ENCODE results near the gene BMP10.

Gene BMP10

DNA sequence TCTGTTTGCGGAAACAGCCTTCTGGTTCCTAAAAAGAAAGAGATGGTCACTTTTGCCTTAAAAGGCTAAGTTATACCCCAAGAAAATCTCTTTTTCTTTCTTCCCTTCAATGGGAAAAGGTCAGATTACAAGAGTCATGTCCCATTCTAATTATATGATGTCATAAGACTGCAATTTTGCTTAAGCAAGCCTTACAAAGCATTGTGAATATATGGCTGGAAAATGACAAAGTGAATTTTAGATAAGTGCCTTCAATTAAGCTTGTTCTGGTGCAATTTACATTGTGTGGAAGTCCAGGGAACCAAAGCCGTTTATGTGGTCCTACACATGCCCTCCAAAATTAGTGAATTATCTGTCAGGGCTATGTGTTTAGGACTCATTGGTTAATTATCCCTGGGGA, 7.6 kb upstream of the BMP10 start:
- H2AK5ac ChIP-seq (ENCODE audit: low read length, severe bottlenecking) = no peak overlapping the region

DNA sequence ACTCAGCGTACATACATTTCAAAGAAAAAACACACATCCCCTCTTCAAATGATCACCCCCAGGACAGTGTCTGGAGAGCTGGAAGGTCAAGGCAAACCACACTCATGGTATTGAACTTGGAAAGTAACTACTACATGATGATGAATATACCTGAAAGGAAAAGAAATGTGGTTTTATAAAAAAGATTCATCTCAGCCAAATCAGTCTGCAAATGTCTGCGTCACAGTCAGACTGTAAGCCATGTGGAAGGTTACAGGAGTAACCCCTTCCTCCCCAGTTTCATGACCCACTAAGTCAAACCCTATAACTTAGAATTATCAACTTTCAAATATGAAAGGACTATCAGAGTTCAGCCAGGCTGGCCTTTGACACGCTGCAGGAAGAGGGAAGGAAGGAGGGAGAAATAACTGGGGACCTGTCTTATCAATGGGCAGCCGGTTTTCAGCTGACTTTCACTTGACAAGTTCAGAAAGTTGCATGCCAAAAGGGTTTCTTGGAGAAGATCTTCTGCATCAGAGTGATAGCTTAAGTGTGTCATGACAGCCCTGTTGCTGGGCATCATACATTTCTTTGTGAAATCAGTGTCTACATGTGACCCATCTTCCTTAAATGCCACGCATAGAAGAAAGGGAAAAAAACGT, 7.0 kb upstream of the BMP10 start:
- no peak overlapping the region for H3K9ac ChIP-seq (ENCODE audit: low read length)
- peak overlapping the region in 1 of 2 experiments; percentile 89 for H3K4ac ChIP-seq (ENCODE audit: low read depth in 1 of 2, low read length in 2 of 2)
- no peak overlapping the region for H2AFZ ChIP-seq (ENCODE audit: low read depth, low read length)
- H3K23ac ChIP-seq (ENCODE audit: low read length in 2 of 2) = no peak overlapping the region
- no peak overlapping the region for H3K27ac ChIP-seq (ENCODE audit: low read length, poor library complexity, severe bottlenecking)
- no peak overlapping the region for H3K4me3 ChIP-seq (ENCODE audit: insufficient read depth in 1 of 2, low read depth in 1 of 2, low read length in 2 of 2)
- peaks cover 5 to 20% of the 10 kb centered on the region in 2 experiments for H3K27me3 ChIP-seq (ENCODE audit: control insufficient read depth in 1 of 2, insufficient read depth in 1 of 2, low read length in 2 of 2)
- H3K36me3 ChIP-seq (ENCODE audit: control insufficient read depth in 1 of 2, insufficient read depth in 2 of 2, low read depth in 1 of 2, low read length in 2 of 2) = no peaks in the 10 kb centered on the region
- H3K4me1 ChIP-seq (ENCODE audit: control insufficient read depth, insufficient read depth, low read depth, low read length) = no peaks in the 10 kb centered on the region
- no peak overlapping the region for H2BK15ac ChIP-seq (ENCODE audit: low read depth, poor library complexity, severe bottlenecking)
- no peak overlapping the region for H3K14ac ChIP-seq (ENCODE audit: low read length in 2 of 2)
- H2BK120ac ChIP-seq (ENCODE audit: low read depth, low read length) = no peak overlapping the region
- no peak overlapping the region for H2AK5ac ChIP-seq (ENCODE audit: low read length, severe bottlenecking)
- no peaks in the 10 kb centered on the region for H3K79me1 ChIP-seq (replicated peaks; ENCODE audit: low read length, poor library complexity, severe bottlenecking)
- no peak overlapping the region for H2BK5ac ChIP-seq (ENCODE audit: low read depth, low read length, poor library complexity, severe bottlenecking)
- H3K4me2 ChIP-seq (ENCODE audit: low read length, poor library complexity, severe bottlenecking) = no peak overlapping the region
- peak overlapping the region; percentile 42 to 66 for H2BK12ac ChIP-seq (ENCODE audit: low read length in 2 of 2)
- H4K91ac ChIP-seq (ENCODE audit: low read length) = no peak overlapping the region
- H4K8ac ChIP-seq (ENCODE audit: low read length) = no peak overlapping the region
- 74% methylated on average over 6 of the region's 6 CpGs for WGBS
- H3K9me3 ChIP-seq (ENCODE audit: control insufficient read depth, low read length) = no peaks in the 10 kb centered on the region
- DNase-seq = peak; percentile 34
- H3K18ac ChIP-seq (ENCODE audit: low read depth in 1 of 2, low read length in 2 of 2) = peak overlapping the region in 1 of 2 experiments; percentile 16

More for the DNA sequence above, 7.6 kb upstream of the BMP10 start:
- Histone ChIP-seq H3K79me1 (replicated peaks; ENCODE audit: low read length, poor library complexity, severe bottlenecking) (no peaks in the 10 kb centered on the region), H3K4me2 (ENCODE audit: low read length, poor library complexity, severe bottlenecking) (no peak overlapping the region), H2BK120ac (ENCODE audit: low read depth, low read length) (no peak overlapping the region), H3K4me1 (ENCODE audit: control insufficient read depth, insufficient read depth, low read depth, low read length) (no peaks in the 10 kb centered on the region), H3K27ac (ENCODE audit: low read length, poor library complexity, severe bottlenecking) (no peak overlapping the region), H3K9ac (ENCODE audit: low read length) (no peak overlapping the region), H2BK12ac (ENCODE audit: low read length in 2 of 2) (peak overlapping the region in 1 of 2 experiments; percentile 42), H3K4ac (ENCODE audit: low read depth in 1 of 2, low read length in 2 of 2) (no peak overlapping the region), H2AFZ (ENCODE audit: low read depth, low read length) (no peak overlapping the region), H3K4me3 (ENCODE audit: insufficient read depth in 1 of 2, low read depth in 1 of 2, low read length in 2 of 2) (no peak overlapping the region), H3K23ac (ENCODE audit: low read length in 2 of 2) (no peak overlapping the region), H3K14ac (ENCODE audit: low read length in 2 of 2) (no peak overlapping the region), H2BK15ac (ENCODE audit: low read depth, poor library complexity, severe bottlenecking) (no peak overlapping the region), H4K91ac (ENCODE audit: low read length) (no peak overlapping the region), H3K18ac (ENCODE audit: low read depth in 1 of 2, low read length in 2 of 2) (peak overlapping the region in 1 of 2 experiments; percentile 16), H3K9me3 (ENCODE audit: control insufficient read depth, low read length) (no peaks in the 10 kb centered on the region), H2BK5ac (ENCODE audit: low read depth, low read length, poor library complexity, severe bottlenecking) (no peak overlapping the region), H3K36me3 (ENCODE audit: control insufficient read depth in 1 of 2, insufficient read depth in 2 of 2, low read depth in 1 of 2, low read length in 2 of 2) (no peaks in the 10 kb centered on the region), H3K27me3 (ENCODE audit: control insufficient read depth in 1 of 2, insufficient read depth in 1 of 2, low read length in 2 of 2) (peaks cover 5 to 14% of the 10 kb centered on the region in 2 experiments), H4K8ac (ENCODE audit: low read length) (no peak overlapping the region)
- 71% methylated on average over 1 of the region's 2 CpGs for WGBS
- peak; percentile 56 for DNase-seq

DNA sequence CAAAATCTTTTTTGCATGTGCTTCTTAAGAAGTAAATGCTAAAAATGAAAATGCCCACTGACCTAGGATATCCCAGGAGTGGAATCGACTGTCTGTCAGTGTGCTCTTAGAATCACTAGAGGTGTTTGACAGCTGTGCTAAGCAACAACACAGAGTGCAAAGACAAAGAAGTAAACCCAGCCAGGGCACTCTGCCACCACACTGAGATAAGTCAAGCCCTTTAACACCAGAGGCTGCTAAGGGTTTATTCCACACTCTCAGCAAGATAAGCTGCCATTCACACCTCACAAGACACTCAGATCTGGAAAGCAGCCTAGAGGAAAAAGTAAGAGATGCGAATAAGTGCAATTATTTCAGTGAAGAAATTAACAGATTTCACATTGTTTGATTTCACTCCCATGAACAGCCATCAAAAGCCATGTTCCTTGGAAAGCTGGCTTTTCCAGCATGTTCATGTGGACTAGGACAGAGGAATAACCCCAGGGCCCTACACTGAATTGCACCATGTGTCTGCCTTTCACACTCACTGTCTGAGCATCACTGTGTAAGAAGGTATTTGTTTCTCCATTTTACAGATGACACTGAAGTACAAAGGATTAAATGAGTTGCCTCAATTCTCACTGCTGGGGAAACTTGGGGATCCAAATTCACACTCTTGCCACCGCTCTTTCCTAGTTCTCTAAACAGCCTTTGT, 6.0 kb upstream of the BMP10 start:
- H4K91ac ChIP-seq (ENCODE audit: low read length) = no peak overlapping the region
- no peak overlapping the region for H2BK15ac ChIP-seq (ENCODE audit: low read depth, poor library complexity, severe bottlenecking)
- no peaks in the 10 kb centered on the region for H3K79me1 ChIP-seq (replicated peaks; ENCODE audit: low read length, poor library complexity, severe bottlenecking)
- H3K27me3 ChIP-seq (ENCODE audit: control insufficient read depth in 1 of 2, insufficient read depth in 1 of 2, low read length in 2 of 2) = peaks cover 5 to 20% of the 10 kb centered on the region in 2 experiments
- H3K36me3 ChIP-seq (ENCODE audit: control insufficient read depth in 1 of 2, insufficient read depth in 2 of 2, low read depth in 1 of 2, low read length in 2 of 2) = no peaks in the 10 kb centered on the region
- no peak overlapping the region for H3K14ac ChIP-seq (ENCODE audit: low read length in 2 of 2)
- no peak overlapping the region for H3K9ac ChIP-seq (ENCODE audit: low read length)
- H3K23ac ChIP-seq (ENCODE audit: low read length in 2 of 2) = no peak overlapping the region
- no peaks in the 10 kb centered on the region for H3K9me3 ChIP-seq (ENCODE audit: control insufficient read depth, low read length)
- H3K4ac ChIP-seq (ENCODE audit: low read depth in 1 of 2, low read length in 2 of 2) = peak overlapping the region in 1 of 2 experiments; percentile 28
- H2AFZ ChIP-seq (ENCODE audit: low read depth, low read length) = no peak overlapping the region
- WGBS = 83% methylated on average over 2 of the region's 3 CpGs
- H3K4me1 ChIP-seq (ENCODE audit: control insufficient read depth, insufficient read depth, low read depth, low read length) = no peaks in the 10 kb centered on the region
- no peak overlapping the region for H2BK120ac ChIP-seq (ENCODE audit: low read depth, low read length)
- DNase-seq = no peak
- H3K27ac ChIP-seq (ENCODE audit: low read length, poor library complexity, severe bottlenecking) = no peak overlapping the region
- no peak overlapping the region for H3K4me3 ChIP-seq (ENCODE audit: insufficient read depth in 1 of 2, low read depth in 1 of 2, low read length in 2 of 2)
- no peak overlapping the region for H3K18ac ChIP-seq (ENCODE audit: low read depth in 1 of 2, low read length in 2 of 2)
- no peak overlapping the region for H4K8ac ChIP-seq (ENCODE audit: low read length)
- H3K4me2 ChIP-seq (ENCODE audit: low read length, poor library complexity, severe bottlenecking) = no peak overlapping the region
- peak overlapping the region; percentile 49 to 72 for H2BK12ac ChIP-seq (ENCODE audit: low read length in 2 of 2)
- no peak overlapping the region for H2AK5ac ChIP-seq (ENCODE audit: low read length, severe bottlenecking)
- no peak overlapping the region for H2BK5ac ChIP-seq (ENCODE audit: low read depth, low read length, poor library complexity, severe bottlenecking)

DNA sequence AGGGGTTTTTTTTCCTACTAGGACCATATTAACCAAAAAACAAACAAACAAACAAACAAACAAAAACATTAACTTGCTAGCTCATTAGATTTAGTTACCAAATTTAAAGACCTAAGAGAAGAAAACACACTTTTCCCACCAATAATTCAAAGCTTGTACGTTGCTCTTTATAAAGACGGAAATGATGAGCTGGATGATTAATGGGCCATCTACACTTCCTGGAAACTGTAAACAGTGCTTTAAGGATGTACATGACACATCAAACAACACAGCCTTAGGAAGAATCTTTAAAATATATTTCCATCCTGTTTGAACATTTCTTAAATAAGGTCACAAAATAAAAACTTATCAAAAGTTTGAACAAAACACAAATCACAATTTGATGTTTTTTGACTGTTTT, 982 bp downstream of the BMP10 start:
- H3K4ac ChIP-seq (ENCODE audit: low read depth in 1 of 2, low read length in 2 of 2) = no peak overlapping the region

More for the DNA sequence above, 982 bp downstream of the BMP10 start:
- DNase-seq = peak; percentile 78
- no peak overlapping the region for H3K4me2 ChIP-seq (ENCODE audit: low read length, poor library complexity, severe bottlenecking)
- no peak overlapping the region for H3K23ac ChIP-seq (ENCODE audit: low read length in 2 of 2)
- H2BK12ac ChIP-seq (ENCODE audit: low read length in 2 of 2) = no peak overlapping the region
- H3K27me3 ChIP-seq (ENCODE audit: control insufficient read depth in 1 of 2, insufficient read depth in 1 of 2, low read length in 2 of 2) = peaks cover 0 to 12% of the 10 kb centered on the region in 2 experiments
- no peak overlapping the region for H2AK5ac ChIP-seq (ENCODE audit: low read length, severe bottlenecking)
- no peaks in the 10 kb centered on the region for H3K9me3 ChIP-seq (ENCODE audit: control insufficient read depth, low read length)
- no peak overlapping the region for H3K4me3 ChIP-seq (ENCODE audit: insufficient read depth in 1 of 2, low read depth in 1 of 2, low read length in 2 of 2)
- H2AFZ ChIP-seq (ENCODE audit: low read depth, low read length) = no peak overlapping the region
- H3K36me3 ChIP-seq (ENCODE audit: control insufficient read depth in 1 of 2, insufficient read depth in 2 of 2, low read depth in 1 of 2, low read length in 2 of 2) = no peaks in the 10 kb centered on the region
- no peak overlapping the region for H2BK5ac ChIP-seq (ENCODE audit: low read depth, low read length, poor library complexity, severe bottlenecking)
- H3K18ac ChIP-seq (ENCODE audit: low read depth in 1 of 2, low read length in 2 of 2) = no peak overlapping the region
- no peak overlapping the region for H2BK15ac ChIP-seq (ENCODE audit: low read depth, poor library complexity, severe bottlenecking)
- no peak overlapping the region for H3K27ac ChIP-seq (ENCODE audit: low read length, poor library complexity, severe bottlenecking)
- H3K4me1 ChIP-seq (ENCODE audit: control insufficient read depth, insufficient read depth, low read depth, low read length) = no peaks in the 10 kb centered on the region
- no peak overlapping the region for H2BK120ac ChIP-seq (ENCODE audit: low read depth, low read length)
- H4K91ac ChIP-seq (ENCODE audit: low read length) = no peak overlapping the region
- H3K9ac ChIP-seq (ENCODE audit: low read length) = no peak overlapping the region
- no peak overlapping the region for H4K8ac ChIP-seq (ENCODE audit: low read length)
- no peak overlapping the region for H3K14ac ChIP-seq (ENCODE audit: low read length in 2 of 2)
- no CpG with 5 or more reads among the region's 2 CpGs for WGBS
- no peaks in the 10 kb centered on the region for H3K79me1 ChIP-seq (replicated peaks; ENCODE audit: low read length, poor library complexity, severe bottlenecking)

Measured in mesenchymal stem cell (in vitro differentiated cells and primary cell).